SK-N-MC (cell line): ENCODE data around the gene BICD1.

ENCODE experiments used
- EZH2 ChIP-seq: fragments of 200-600 bp; sonication (generic); IDR thresholded peaks from one replicate; pipeline ENCODE4 v1.6.1; 2017; ENCODE audit warnings: antibody characterized with exemption
- FOXP2 ChIP-seq: optimal IDR thresholded peaks from 2 replicates; pipeline ENCODE3; 2011; ENCODE audit warnings: mild to moderate bottlenecking, moderate library complexity; ENCODE audit not compliant: insufficient read depth; ENCODE audit errors: extremely low read length, control extremely low read depth
- POLR2AphosphoS5 ChIP-seq: IDR thresholded peaks from 2 replicates; pipeline ENCODE4 v1.6.1; 2012; ENCODE audit warnings: mild to moderate bottlenecking, low read depth, low read length, borderline replicate concordance

GRCh38 chr12:32134101-32134888, 27.6 kb downstream of the BICD1 start:
- TF ChIP-seq POLR2AphosphoS5, result no peak
- TF ChIP-seq EZH2, result no peak
- TF ChIP-seq FOXP2, result no peak
